Activated CD8-positive, alpha-beta T cell treated with anti-CD3 and anti-CD28 coated beads for 36 hours (primary cell): ENCODE data around the gene OOEP. TPM values are rescaled to one million over a fixed set of nuclear protein-coding genes. Genes with fewer than 3 reads are reported as not detected.

Source experiments
- ATAC-seq: fragments of 200-7000 bp; cut with Tn5 transposase; one replicate; pipeline ENCODE4 v1.10.0; 2021; ENCODE audit warnings: mild to moderate bottlenecking, moderate library complexity
- CTCF ChIA-PET: fragments of 350-600 bp; sonication (Branson Sonifier 250); formaldehyde crosslinking; loops from one replicate; lab custom pipeline; 2021; ENCODE audit warnings: antibody characterized with exemption; lab: Charles Lee
- POLR2A ChIA-PET: fragments of 350-600 bp; sonication (Branson Sonifier 250); formaldehyde crosslinking; loops from one replicate; lab custom pipeline; 2021; ENCODE audit warnings: antibody characterized with exemption; lab: Charles Lee
- DNase-seq: peaks from one replicate; pipeline ENCODE4 v3.0.0-alpha.2; 2020
- H3K27ac Mint-ChIP-seq: one replicate; pipeline ENCODE4 v1.8.0; 2021; ENCODE audit warnings: mild to moderate bottlenecking, mixed read lengths
- H3K27me3 Mint-ChIP-seq: one replicate; pipeline ENCODE4 v1.8.0; 2021; ENCODE audit warnings: mixed read lengths
- H3K36me3 Mint-ChIP-seq: one replicate; pipeline ENCODE4 v1.8.0; 2021; ENCODE audit warnings: low read depth, mixed read lengths
- H3K4me1 Mint-ChIP-seq: one replicate; pipeline ENCODE4 v1.8.0; 2021; ENCODE audit warnings: low read depth, mixed read lengths
- H3K4me3 Mint-ChIP-seq: one replicate; pipeline ENCODE4 v1.8.0; 2021; ENCODE audit warnings: mild to moderate bottlenecking, moderate library complexity, mixed read lengths
- H3K9me3 Mint-ChIP-seq: one replicate; pipeline ENCODE4 v1.8.0; 2021; ENCODE audit warnings: mixed read lengths
- intact Hi-C: fragments of 100-400 bp; cut with micrococcal nuclease; formaldehyde crosslinking; loops from one replicate; pipeline ENCODE4 v1.10.0; 2022
- total RNA-seq, 2 experiments: library from RNA; stranded (reverse); gene quantifications; one replicate each; pipeline ENCODE4 v1.2.3, GENCODE V29; 2021
- TF ChIP-seq, protein P1 (sequence below): fragments of 200-600 bp; IDR thresholded peaks from one replicate; pipeline ENCODE4 v1.8.0; 2022; ENCODE audit warnings: antibody characterized with exemption, mild to moderate bottlenecking

Gene OOEP
- not detected for total RNA-seq

DNA sequence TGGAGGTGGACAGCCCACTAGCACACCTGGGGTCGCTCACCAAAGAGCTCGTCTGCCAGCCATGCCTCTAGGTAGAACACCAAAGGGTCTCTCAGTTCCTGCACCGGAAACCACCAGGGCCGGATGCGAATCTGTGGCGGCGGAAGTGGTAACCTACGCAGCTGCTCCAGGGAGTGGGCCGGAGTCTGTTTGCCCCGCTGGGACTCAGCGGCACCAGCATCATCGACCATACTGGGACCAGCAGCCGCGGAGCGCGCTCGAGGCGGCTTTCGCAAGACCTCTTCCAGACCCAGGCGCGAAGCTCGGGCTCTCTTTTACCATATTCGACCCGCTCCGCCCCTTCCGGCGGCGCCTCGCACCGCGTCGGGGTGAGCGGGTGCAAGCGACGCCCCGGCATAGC lies at the start of gene OOEP:
Gene OOEP (minus strand): TSS at position 335 of the 400 bp plus-strand sequence. CDS start 105 bp downstream, at position 230.
- intact Hi-C loops: no loop called here
- TF ChIP-seq, protein P1, sequence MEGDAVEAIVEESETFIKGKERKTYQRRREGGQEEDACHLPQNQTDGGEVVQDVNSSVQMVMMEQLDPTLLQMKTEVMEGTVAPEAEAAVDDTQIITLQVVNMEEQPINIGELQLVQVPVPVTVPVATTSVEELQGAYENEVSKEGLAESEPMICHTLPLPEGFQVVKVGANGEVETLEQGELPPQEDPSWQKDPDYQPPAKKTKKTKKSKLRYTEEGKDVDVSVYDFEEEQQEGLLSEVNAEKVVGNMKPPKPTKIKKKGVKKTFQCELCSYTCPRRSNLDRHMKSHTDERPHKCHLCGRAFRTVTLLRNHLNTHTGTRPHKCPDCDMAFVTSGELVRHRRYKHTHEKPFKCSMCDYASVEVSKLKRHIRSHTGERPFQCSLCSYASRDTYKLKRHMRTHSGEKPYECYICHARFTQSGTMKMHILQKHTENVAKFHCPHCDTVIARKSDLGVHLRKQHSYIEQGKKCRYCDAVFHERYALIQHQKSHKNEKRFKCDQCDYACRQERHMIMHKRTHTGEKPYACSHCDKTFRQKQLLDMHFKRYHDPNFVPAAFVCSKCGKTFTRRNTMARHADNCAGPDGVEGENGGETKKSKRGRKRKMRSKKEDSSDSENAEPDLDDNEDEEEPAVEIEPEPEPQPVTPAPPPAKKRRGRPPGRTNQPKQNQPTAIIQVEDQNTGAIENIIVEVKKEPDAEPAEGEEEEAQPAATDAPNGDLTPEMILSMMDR: no peak
- Mint-ChIP-seq H3K36me3 (peaks cover 2% of the 10 kb centered on the region), H3K9me3 (peaks cover 8% of the 10 kb centered on the region), H3K4me3 (no peak within 1 kb of the TSS), H3K27me3 (no peaks in the 10 kb centered on the region), H3K4me1 (no peaks in the 10 kb centered on the region), H3K27ac (no peak within 1 kb of the TSS)
- ChIA-PET CTCF (interaction anchor here (1.1 kb wide), 1 partner anchor 8 kb away, joined by 3 read pairs; no protein-coding TSS in a partner anchor), POLR2A (no interaction called here)
- no peak for ATAC-seq
- DNase-seq: no peak

DNA sequence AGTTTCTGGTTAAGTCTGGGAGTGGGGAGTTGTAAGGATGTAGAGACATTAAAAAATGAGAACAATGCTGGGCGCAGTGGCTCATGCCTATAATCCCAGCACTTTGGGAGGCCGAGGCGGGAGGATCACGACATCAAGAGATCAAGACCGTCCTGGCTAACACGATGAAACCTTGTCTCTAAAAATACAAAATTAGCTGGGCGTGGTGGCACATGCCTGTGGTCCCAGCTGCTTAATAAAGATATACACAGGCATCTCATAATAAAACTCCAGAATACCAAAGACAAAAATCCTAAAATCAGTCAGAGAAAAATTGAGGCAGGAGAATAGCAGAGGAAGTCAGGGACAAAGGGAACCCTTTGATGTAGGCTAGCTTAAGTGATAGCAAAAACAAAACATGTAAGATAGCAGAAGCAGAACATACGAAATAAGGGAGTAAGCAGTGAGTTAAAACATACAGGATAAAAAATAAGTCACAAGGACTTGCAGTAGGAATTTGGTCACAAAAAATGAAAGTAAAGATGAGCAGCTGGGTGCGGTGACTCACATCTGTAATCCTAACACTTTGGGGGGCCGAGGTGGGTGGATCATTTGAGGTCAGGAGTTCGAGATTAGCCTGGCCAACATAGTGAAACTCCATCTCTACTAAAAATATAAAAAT lies 48.5 kb upstream of the OOEP start:
- intact Hi-C loops: no loop called here
- peaks cover 18% of the 10 kb centered on the region for H3K4me1 Mint-ChIP-seq
- H3K27me3 Mint-ChIP-seq: no peaks in the 10 kb centered on the region
- H3K36me3 Mint-ChIP-seq: peaks cover 27% of the 10 kb centered on the region
- ATAC-seq (no peak), DNase-seq (peak; percentile 36)
- H3K4me3 Mint-ChIP-seq: no peak overlapping the region
- no peak overlapping the region for H3K27ac Mint-ChIP-seq
- ChIA-PET POLR2A (interaction anchor here (0.6 to 1.0 kb wide), 2 partner anchors 23 to 1023 kb away, joined by 3 read pairs; partner anchors contain the start of gene DDX43), CTCF (no interaction called here)
- no peaks in the 10 kb centered on the region for H3K9me3 Mint-ChIP-seq
- TF ChIP-seq, protein P1: no peak

DNA sequence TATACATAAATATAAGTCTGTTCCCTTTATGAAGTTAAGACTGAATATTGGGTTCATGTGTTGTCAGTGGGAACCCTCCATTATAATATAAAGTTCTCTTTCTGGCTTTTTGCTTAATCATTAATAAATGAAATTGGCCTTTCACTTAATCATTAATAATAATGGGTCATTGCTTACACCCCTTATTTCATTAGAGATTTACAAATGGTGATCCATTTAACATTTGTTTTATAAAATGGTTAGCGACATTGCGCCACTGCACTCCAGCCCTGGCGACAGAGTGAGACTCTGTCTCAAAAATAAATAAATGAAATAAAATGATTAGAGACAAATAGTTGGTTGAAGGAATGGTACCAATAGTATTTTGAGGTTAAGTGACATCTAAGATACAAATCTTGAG lies 43.4 kb upstream of the OOEP start:
- DNase-seq: no peak
- TF ChIP-seq, protein P1: no peak
- H3K36me3 Mint-ChIP-seq: peaks cover 7% of the 10 kb centered on the region
- no peak for ATAC-seq
- peaks cover 3% of the 10 kb centered on the region for H3K4me1 Mint-ChIP-seq
- no peak overlapping the region for H3K27ac Mint-ChIP-seq
- no peak overlapping the region for H3K4me3 Mint-ChIP-seq
- CTCF ChIA-PET: no interaction called here
- intact Hi-C loops: no loop called here
- POLR2A ChIA-PET: no interaction called here
- H3K9me3 Mint-ChIP-seq: no peaks in the 10 kb centered on the region
- no peaks in the 10 kb centered on the region for H3K27me3 Mint-ChIP-seq

DNA sequence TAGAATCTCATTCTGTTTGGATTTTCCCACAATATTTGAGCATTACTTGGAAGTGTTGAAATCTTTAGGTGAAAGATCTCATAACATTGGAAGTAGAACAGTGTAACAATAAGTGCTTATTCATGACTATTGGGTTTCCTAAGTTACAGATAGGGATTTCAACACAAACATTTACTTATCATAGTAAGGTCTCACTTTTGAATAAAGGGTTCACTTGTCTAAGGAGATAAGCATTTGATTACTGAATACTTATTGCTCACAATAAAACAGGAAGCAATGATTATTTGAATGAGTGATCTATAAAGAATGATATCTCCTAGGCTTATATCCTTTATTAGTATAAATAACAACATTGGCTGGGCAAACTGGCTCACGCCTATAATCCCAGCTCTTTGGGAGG lies 39.7 kb upstream of the OOEP start:
- Mint-ChIP-seq H3K36me3 (peaks cover 3% of the 10 kb centered on the region), H3K27me3 (no peaks in the 10 kb centered on the region), H3K4me3 (no peak overlapping the region), H3K27ac (no peak overlapping the region), H3K4me1 (no peaks in the 10 kb centered on the region), H3K9me3 (no peaks in the 10 kb centered on the region)
- intact Hi-C loops: no loop called here
- DNase-seq (no peak), ATAC-seq (no peak)
- CTCF ChIA-PET: no interaction called here
- POLR2A ChIA-PET: interaction anchor here (1.1 kb wide), 1 partner anchor 14 kb away, joined by 3 read pairs; no protein-coding TSS in a partner anchor
- TF ChIP-seq, protein P1: no peak

DNA sequence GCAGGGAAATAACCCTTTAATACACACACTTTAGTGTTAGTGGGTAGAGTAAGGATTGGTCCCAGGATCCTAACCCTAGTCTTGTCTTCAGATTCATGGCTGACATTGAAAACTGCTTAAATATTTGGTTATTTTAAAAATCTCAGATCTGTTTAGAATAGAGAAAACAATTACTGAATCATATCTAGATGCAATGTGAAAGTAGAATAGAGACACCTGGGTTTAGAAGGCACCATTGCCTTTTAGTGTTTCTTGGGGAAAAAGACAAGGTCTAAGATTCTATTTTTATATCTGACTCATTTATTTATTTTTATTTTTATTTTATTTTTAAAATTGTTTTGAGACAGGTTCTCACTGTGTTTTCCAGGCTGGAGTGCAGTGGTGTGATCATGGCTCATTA lies 31.0 kb upstream of the OOEP start:
- Mint-ChIP-seq H3K36me3 (no peaks in the 10 kb centered on the region), H3K27me3 (no peaks in the 10 kb centered on the region), H3K9me3 (no peaks in the 10 kb centered on the region), H3K4me1 (no peaks in the 10 kb centered on the region), H3K4me3 (no peak overlapping the region), H3K27ac (no peak overlapping the region)
- ATAC-seq (no peak), DNase-seq (no peak)
- POLR2A ChIA-PET: no interaction called here
- TF ChIP-seq, protein P1: no peak
- intact Hi-C loops: no loop called here
- CTCF ChIA-PET: no interaction called here
